Muscle layer of duodenum (tissue), 2 donors: Measurements from ENCODE around the gene AHSG.

Source experiments
- H3K27ac ChIP-seq: one replicate; pipeline ENCODE4 v1.7.0; 2013; ENCODE audit warnings: mild to moderate bottlenecking, low read length
- H3K27me3 ChIP-seq: one replicate; pipeline ENCODE4 v1.7.0; 2013; ENCODE audit warnings: low read depth, mild to moderate bottlenecking, control low read depth, low read length
- H3K36me3 ChIP-seq, 2 donors: one replicate each; pipeline ENCODE4 v1.7.0; 2013; ENCODE audit warnings: low read length in 2 of 2, control low read depth in 1 of 2, mild to moderate bottlenecking in 1 of 2; ENCODE audit not compliant: insufficient read depth in 2 of 2, control insufficient read depth in 1 of 2
- H3K4me1 ChIP-seq, 2 donors: one replicate each; pipeline ENCODE4 v1.7.0; 2013; ENCODE audit warnings: low read length in 2 of 2, mild to moderate bottlenecking in 2 of 2, control low read depth in 1 of 2, moderate library complexity in 1 of 2; ENCODE audit not compliant: insufficient read depth in 2 of 2, control insufficient read depth in 1 of 2
- H3K4me3 ChIP-seq, 2 donors: one replicate each; pipeline ENCODE4 v1.7.0; 2013; ENCODE audit warnings: low read length in 2 of 2, low read depth in 1 of 2, mild to moderate bottlenecking in 1 of 2
- H3K9me3 ChIP-seq, 2 donors: one replicate each; pipeline ENCODE4 v1.7.0; 2013; ENCODE audit warnings: low read length in 2 of 2, control low read depth in 1 of 2, mild to moderate bottlenecking in 1 of 2; ENCODE audit not compliant: control insufficient read depth in 1 of 2
- donor health status: healthy.

The AHSG gene

GRCh38 chr3:186608624-186609215 lies 4.1 kb upstream of the AHSG start:
- no peak overlapping the region for H3K27ac ChIP-seq
- no peaks in the 10 kb centered on the region for H3K4me1 ChIP-seq
- H3K4me3 ChIP-seq: no peak overlapping the region
- H3K27me3 ChIP-seq: peaks cover 4% of the 10 kb centered on the region
- H3K9me3 ChIP-seq: no peaks in the 10 kb centered on the region
- no peaks in the 10 kb centered on the region for H3K36me3 ChIP-seq

- no peaks in the 10 kb centered on the region for H3K9me3 ChIP-seq
- H3K36me3 ChIP-seq: no peaks in the 10 kb centered on the region
- H3K27ac ChIP-seq: no peak overlapping the region
- H3K27me3 ChIP-seq: peaks cover 7% of the 10 kb centered on the region
- H3K4me3 ChIP-seq: no peak overlapping the region
- H3K4me1 ChIP-seq: no peaks in the 10 kb centered on the region
Observed at GRCh38 chr3:186609247-186609868, 3.5 kb upstream of the AHSG start.

- no peak overlapping the region for H3K27ac ChIP-seq
- peaks cover 0 to under 1% of the 10 kb centered on the region in 2 donors for H3K4me1 ChIP-seq
- H3K27me3 ChIP-seq: peaks cover 11% of the 10 kb centered on the region
- H3K9me3 ChIP-seq: no peaks in the 10 kb centered on the region
- no peak overlapping the region for H3K4me3 ChIP-seq
- no peaks in the 10 kb centered on the region for H3K36me3 ChIP-seq
Observed at GRCh38 chr3:186612065-186612464, 795 bp upstream of the AHSG start.

GRCh38 chr3:186613637-186614265 lies 891 bp downstream of the AHSG start:
- H3K4me3 ChIP-seq: no peak overlapping the region
- no peaks in the 10 kb centered on the region for H3K36me3 ChIP-seq
- H3K27ac ChIP-seq: no peak overlapping the region
- H3K27me3 ChIP-seq: peaks cover 21% of the 10 kb centered on the region
- peaks cover 0 to 5% of the 10 kb centered on the region in 2 donors for H3K4me1 ChIP-seq
- no peaks in the 10 kb centered on the region for H3K9me3 ChIP-seq

GRCh38 chr3:186614266-186614596 lies 1.4 kb downstream of the AHSG start:
- Histone ChIP-seq H3K27me3 (peaks cover 21% of the 10 kb centered on the region), H3K27ac (no peak overlapping the region), H3K9me3 (no peaks in the 10 kb centered on the region), H3K36me3 (no peaks in the 10 kb centered on the region), H3K4me3 (no peak overlapping the region), H3K4me1 (peaks cover 0 to 5% of the 10 kb centered on the region in 2 donors)

- Histone ChIP-seq H3K27me3 (peaks cover 21% of the 10 kb centered on the region), H3K36me3 (no peaks in the 10 kb centered on the region), H3K9me3 (no peaks in the 10 kb centered on the region), H3K27ac (no peak overlapping the region), H3K4me1 (peaks cover 0 to 5% of the 10 kb centered on the region in 2 donors), H3K4me3 (no peak overlapping the region)
Observed at GRCh38 chr3:186614597-186615483, 2.0 kb downstream of the AHSG start.

DNA sequence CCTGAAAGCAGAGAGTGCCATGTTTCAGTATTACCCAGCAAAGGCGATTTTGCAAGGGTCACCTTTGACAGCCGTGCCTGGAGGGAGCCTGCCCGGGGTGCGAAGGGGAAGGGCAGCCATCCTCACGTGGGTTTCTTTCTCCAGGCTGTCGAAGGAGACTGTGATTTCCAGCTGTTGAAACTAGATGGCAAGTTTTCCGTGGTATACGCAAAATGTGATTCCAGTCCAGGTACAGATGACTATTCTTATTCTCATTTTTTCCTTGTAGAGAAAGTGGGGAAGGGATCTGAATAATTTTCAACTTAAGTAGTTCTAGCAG lies 3.4 kb downstream of the AHSG start:
- H3K4me1 ChIP-seq: peaks cover 0 to 5% of the 10 kb centered on the region in 2 donors
- H3K27me3 ChIP-seq: peaks cover 21% of the 10 kb centered on the region
- no peaks in the 10 kb centered on the region for H3K9me3 ChIP-seq
- H3K27ac ChIP-seq: no peak overlapping the region
- no peak overlapping the region for H3K4me3 ChIP-seq
- H3K36me3 ChIP-seq: no peaks in the 10 kb centered on the region

DNA sequence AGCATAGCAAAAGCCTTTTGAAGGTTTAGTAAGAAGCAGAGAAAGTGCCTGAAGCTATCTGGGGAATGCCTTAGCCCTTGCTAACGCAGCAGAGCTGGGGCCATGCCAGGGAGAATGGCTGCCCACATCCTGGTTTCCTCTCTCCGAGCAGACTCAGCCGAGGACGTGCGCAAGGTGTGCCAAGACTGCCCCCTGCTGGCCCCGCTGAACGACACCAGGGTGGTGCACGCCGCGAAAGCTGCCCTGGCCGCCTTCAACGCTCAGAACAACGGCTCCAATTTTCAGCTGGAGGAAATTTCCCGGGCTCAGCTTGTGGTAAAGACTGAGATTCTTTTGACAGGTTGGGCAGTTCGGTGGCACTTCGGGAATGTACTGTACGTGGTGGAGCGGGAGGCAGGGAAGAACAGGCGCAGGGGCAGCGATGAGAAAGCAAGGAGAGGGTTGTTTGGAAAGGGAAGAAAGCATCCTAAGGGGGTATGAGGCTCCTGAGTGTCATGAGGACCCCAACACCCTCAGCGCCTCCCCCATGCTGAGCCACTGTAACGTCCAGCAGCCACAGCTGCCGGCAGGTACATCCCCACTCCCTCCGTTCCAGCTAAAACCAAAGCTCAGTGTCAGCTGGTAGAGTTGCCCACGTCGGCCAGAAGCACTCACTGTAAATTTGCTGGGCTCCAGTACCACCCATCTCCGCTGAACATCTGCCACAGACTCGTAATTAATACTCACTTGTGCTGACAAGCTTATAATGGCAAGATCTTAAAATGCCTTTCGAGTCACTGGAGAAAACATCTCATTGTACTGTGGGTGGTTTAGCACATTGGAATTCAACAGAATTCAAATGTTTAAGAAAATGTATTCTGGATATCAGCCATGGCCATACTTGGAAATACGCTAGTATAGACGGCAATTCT lies 4.4 kb downstream of the AHSG start:
- Histone ChIP-seq H3K4me1 (peaks cover 0 to 5% of the 10 kb centered on the region in 2 donors), H3K4me3 (peak overlapping the region in 1 of 2 donors; percentile 42), H3K27ac (no peak overlapping the region), H3K27me3 (peaks cover 21% of the 10 kb centered on the region), H3K36me3 (no peaks in the 10 kb centered on the region), H3K9me3 (no peaks in the 10 kb centered on the region)

- Histone ChIP-seq H3K4me1 (peaks cover 0 to 5% of the 10 kb centered on the region in 2 donors), H3K36me3 (no peaks in the 10 kb centered on the region), H3K4me3 (no peak overlapping the region), H3K9me3 (no peaks in the 10 kb centered on the region), H3K27ac (no peak overlapping the region), H3K27me3 (peaks cover 16% of the 10 kb centered on the region)
Observed at GRCh38 chr3:186618318-186618938, 5.6 kb downstream of the AHSG start.

- Histone ChIP-seq H3K36me3 (no peaks in the 10 kb centered on the region), H3K4me3 (no peak overlapping the region), H3K4me1 (peaks cover 0 to 5% of the 10 kb centered on the region in 2 donors), H3K27me3 (peaks cover 10% of the 10 kb centered on the region), H3K9me3 (no peaks in the 10 kb centered on the region), H3K27ac (no peak overlapping the region)
Observed at GRCh38 chr3:186619787-186620212, 6.9 kb downstream of the AHSG start.
